ENCODE measurements around the gene RNF167.
A peak's percentile ranks its signal among the peaks of the same experiment; 100 is the strongest.

RNF167 gene

DNA sequence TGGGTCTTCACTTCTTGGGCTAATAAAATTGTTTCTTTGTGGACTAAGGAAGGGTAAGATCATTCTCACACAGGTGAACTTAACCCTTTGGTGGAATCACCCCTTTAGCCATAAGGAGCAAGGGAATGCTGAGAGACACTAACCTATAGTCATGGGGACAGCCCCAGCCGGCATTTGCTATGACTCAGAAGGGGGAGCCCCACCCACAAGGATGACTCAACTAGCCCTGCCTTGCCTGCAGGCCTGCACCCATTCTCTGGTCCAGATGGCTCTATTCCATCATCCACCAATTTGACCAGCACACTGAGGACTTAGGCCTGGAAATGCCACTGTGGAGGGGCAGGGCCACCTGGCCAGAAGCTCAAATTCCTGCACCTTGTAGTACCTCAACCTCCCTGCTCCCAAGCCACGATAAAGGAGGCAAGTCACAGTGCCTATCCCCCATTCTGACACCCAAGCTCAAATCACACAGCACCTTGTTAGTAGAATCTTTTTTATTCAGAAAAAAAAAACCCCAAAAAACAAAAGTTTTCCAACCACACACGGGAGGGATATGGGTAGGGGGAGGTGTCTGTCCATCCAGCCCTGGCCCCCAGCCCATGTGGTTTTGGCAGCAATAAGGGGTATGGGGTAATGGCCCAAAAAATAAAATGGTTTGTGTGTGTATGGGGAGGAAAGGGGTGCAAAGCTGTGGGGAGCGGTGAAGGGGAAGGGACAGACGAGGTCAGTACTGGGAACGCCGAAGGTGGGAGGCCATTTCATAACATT is 5.3 kb downstream of the RNF167 start (continued):
- TF ChIP-seq, protein P1, sequence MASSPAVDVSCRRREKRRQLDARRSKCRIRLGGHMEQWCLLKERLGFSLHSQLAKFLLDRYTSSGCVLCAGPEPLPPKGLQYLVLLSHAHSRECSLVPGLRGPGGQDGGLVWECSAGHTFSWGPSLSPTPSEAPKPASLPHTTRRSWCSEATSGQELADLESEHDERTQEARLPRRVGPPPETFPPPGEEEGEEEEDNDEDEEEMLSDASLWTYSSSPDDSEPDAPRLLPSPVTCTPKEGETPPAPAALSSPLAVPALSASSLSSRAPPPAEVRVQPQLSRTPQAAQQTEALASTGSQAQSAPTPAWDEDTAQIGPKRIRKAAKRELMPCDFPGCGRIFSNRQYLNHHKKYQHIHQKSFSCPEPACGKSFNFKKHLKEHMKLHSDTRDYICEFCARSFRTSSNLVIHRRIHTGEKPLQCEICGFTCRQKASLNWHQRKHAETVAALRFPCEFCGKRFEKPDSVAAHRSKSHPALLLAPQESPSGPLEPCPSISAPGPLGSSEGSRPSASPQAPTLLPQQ (tag by site-specific recombination; IDR thresholded peaks at IDR 0.05), result peak; percentile 33; the same call in 1 of the 2 replicates
- TF ChIP-seq SP3 (tag by site-specific recombination; IDR thresholded peaks at IDR 0.05) (peak; percentile 58; the same call in 1 of the 2 replicates), INSM2 (tag by site-specific recombination; IDR thresholded peaks at IDR 0.05) (peak; percentile 68; the same call in 1 of the 2 replicates), ZNF571 (tag by site-specific recombination; IDR thresholded peaks at IDR 0.05) (no peak), ZNF639 (tag by site-specific recombination; IDR thresholded peaks at IDR 0.05) (no peak), ZNF76 (tag by site-specific recombination; IDR thresholded peaks at IDR 0.05; ENCODE audit: borderline replicate concordance, low read depth) (no peak), KLF17 (tag by site-specific recombination; IDR thresholded peaks at IDR 0.05) (peak; percentile 69), KLF9 (tag by site-specific recombination; IDR thresholded peaks at IDR 0.05; ENCODE audit: low read depth) (peak; percentile 88), ZSCAN18 (tag by site-specific recombination; IDR thresholded peaks at IDR 0.05) (no peak), OVOL3 (tag by site-specific recombination; IDR thresholded peaks at IDR 0.05) (no peak), SP7 (tag by site-specific recombination; IDR thresholded peaks at IDR 0.05) (peak; percentile 78), ZBTB44 (tag by site-specific recombination; IDR thresholded peaks at IDR 0.05) (peak; percentile 15; the same call in 1 of the 2 replicates), ZNF624 (tag by site-specific recombination; IDR thresholded peaks at IDR 0.05) (no peak), ZNF548 (tag by site-specific recombination; IDR thresholded peaks at IDR 0.05) (no peak), ZNF585B (tag by site-specific recombination; IDR thresholded peaks at IDR 0.05) (no peak), ZBTB8A (tag by site-specific recombination; IDR thresholded peaks at IDR 0.05) (no peak), SP2 (tag by site-specific recombination; IDR thresholded peaks at IDR 0.05) (peak; percentile 35; the same call in 1 of the 2 replicates), ZNF416 (tag by site-specific recombination; IDR thresholded peaks at IDR 0.05) (no peak), ZNF776 (tag by site-specific recombination; IDR thresholded peaks at IDR 0.05; ENCODE audit: borderline replicate concordance) (no peak), ZNF843 (tag by site-specific recombination; IDR thresholded peaks at IDR 0.05) (no peak), ZNF324 (tag by site-specific recombination; IDR thresholded peaks at IDR 0.05) (no peak), YY1 (tag by site-specific recombination; IDR thresholded peaks at IDR 0.05) (no peak), GLIS2 (tag by site-specific recombination; IDR thresholded peaks at IDR 0.05) (no peak), ZNF223 (tag by site-specific recombination; IDR thresholded peaks at IDR 0.05) (peak; percentile 84; the same call in 1 of the 2 replicates), ZBTB48 (tag by site-specific recombination; IDR thresholded peaks at IDR 0.05) (no peak), BCL11B (tag by site-specific recombination; IDR thresholded peaks at IDR 0.05; ENCODE audit: low read depth) (no peak), ZNF529 (tag by site-specific recombination; IDR thresholded peaks at IDR 0.05; ENCODE audit: insufficient replicate concordance) (no peak), ZNF202 (tag by site-specific recombination; IDR thresholded peaks at IDR 0.05; ENCODE audit: borderline replicate concordance) (no peak), ZNF596 (tag by site-specific recombination; IDR thresholded peaks at IDR 0.05) (no peak), MZF1 (tag by site-specific recombination; IDR thresholded peaks at IDR 0.05; ENCODE audit: borderline replicate concordance) (no peak), ZNF501 (tag by site-specific recombination; IDR thresholded peaks at IDR 0.05) (0 out of 2 replicates have a peak, but pooled peaks have one; percentile 40), ZNF391 (tag by site-specific recombination; IDR thresholded peaks at IDR 0.05; ENCODE audit: borderline replicate concordance, low read depth) (no peak)

Measured in HEK293 (cell line).